COLO668 (cell line): ENCODE results near the gene LRRK1.

Experiments used
- DNase-seq: peaks from one replicate; lab custom pipeline; 2025; ENCODE audit not compliant: unreplicated experiment; lab: John Stamatoyannopoulos, UW

Gene LRRK1

DNA sequence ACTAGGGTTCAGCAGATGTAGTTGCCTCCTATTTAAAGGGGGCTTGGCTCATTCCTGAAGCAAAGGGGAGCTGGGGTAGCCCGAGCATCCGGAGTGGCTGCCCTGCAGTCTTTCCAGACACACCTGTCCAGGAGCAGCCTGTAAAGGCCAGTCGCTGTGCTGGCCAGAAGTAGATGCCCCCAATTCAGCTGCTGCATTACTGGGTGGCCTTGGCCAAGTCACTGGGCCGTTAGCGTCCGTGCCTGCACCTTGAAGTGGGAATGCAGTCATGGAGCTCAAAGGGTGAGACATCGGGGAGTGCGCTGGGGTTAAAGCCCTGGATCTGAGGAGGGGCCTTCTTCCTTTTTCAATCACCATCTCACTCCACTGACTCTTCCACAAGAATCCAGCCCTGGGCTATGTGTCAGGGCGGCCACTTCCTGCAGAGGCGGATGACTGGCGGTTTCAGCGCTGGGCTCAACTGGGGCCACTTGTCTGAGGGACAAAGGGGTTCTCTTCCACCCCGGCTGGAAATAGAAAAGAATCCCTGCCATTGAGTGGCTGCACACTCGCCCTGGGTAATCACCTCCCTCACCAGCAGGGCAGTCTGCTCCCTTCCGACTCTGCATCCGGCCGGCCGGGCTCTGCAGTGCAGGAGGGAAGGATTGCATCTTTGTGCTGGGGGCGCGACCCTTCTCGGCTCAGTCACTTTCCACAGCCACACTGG lies 27.7 kb upstream of the LRRK1 start:
- no peak for DNase-seq

DNA sequence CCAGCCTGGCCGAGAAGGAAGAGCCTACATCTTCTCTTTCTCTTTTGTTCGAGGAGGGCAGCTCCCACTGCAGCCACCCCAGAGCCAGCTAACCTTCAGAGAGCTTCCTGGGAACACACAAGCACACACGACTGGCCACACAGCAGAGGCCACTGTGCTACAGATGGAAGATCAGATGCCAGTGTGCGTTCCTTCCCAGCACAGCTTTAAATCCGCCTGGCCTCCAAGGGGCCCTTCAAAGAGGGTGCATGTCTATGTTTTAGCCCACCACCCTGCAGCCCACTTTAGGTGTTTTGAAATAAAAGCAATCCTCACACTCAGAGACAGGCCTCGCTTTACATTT lies 27.2 kb upstream of the LRRK1 start:
- DNase-seq = no peak

DNA sequence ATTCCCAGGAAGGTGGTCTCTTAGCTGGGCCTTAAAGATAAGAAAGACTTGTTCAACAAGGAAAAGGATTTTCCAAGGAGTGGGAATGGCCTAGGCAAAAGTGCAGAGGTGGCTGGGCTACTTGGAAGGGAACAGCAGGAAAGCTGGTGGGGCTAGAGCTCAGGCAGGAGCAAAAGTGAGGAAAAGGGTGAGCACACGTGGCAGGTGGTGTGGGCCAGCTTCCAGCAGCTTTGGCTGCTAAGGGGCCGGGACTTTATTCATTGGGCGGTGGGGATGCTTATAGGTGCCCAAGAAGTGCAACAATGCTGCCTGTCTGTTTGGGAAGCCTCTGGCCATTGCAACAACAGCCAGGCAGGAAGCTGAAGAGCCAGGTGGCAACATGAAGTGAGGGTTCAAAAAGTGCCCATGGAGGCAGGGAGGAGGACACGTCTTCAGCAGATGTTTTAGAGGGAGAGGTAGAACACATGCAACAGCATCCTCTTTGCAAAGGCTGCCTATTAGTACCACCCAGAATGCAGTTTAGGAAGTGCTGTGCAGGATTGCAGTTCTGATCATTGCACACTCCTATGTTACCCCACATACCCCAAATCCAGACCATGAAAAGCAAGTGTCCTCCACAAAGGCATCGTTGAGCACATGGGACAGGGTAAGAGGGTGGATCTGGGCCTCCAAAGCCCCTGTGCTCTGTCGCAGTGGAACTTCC lies 25.7 kb upstream of the LRRK1 start:
- no peak for DNase-seq

DNA sequence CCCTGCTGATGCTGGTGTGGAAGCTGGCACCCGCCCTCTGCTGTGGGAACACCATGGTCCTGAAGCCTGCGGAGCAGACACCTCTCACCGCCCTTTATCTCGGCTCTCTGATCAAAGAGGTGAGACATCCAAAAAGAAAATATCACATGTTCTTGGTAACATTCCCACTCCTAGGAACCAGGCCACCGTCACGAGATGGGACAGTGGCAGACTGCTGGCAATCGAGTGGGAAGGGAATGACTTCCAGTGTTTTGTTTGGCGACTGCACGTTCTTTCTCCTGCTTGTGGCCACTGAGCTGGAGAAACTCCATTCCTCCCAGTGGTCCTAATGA lies 25.2 kb upstream of the LRRK1 start:
- DNase-seq = no peak

DNA sequence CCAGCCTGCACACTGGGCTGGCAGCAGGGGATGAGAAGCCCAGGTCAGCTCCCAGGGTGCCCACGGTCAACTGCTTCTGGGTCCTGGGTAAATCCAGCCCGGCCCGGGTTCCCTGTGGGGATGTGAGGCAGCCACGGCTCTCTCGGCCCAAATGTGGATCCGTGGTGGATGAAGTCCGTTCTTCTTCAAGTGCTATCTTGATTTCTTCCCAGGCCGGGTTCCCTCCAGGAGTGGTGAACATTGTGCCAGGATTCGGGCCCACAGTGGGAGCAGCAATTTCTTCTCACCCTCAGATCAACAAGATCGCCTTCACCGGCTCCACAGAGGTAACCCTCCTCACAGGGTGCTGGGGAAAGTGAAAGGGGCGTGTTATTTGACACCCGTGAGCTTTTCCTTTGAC lies 23.4 kb upstream of the LRRK1 start:
- DNase-seq = no peak

DNA sequence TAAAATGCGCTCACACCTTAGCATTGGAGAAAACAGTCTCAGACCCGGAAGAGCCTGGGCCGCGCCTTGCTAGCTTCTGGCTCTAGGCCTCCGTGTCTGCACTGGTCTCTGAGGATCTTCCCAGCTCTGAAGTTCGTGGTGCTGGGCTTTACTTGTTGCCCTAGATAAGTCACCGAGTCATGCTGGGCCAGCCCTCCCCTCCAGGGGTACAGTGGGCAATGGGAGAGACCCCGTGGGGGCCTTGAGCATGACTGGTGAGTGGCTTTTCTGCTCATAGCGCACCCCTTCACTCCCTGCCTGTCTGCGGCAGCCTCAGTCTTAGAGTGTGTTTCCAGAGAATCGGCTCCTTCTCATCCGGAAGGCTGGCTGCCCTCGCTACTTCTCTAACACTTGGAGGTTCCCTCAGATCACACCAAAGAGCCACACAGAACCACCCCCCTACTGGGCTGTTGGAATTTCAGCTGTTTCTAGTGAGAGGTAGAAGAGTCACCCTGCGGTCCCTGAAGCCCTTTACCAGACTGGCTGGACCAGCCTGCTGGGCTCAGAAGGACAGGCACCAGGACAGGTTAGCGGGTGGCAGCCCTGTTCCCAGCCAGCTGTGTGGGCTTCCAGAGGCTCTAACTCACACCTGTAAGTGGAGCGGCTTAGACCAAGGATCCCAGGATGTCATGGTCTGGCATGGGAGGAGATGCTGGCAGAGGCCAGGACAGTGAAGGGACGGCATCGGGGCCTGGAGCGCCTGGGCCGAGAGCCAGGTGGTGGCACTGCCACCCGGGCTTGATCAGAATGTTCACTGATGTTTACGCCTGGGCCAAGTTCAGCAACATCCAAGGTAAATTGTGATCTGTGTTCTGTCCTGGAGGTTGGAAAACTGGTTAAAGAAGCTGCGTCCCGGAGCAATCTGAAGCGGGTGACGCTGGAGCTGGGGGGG lies 21.7 kb upstream of the LRRK1 start:
- no peak for DNase-seq

DNA sequence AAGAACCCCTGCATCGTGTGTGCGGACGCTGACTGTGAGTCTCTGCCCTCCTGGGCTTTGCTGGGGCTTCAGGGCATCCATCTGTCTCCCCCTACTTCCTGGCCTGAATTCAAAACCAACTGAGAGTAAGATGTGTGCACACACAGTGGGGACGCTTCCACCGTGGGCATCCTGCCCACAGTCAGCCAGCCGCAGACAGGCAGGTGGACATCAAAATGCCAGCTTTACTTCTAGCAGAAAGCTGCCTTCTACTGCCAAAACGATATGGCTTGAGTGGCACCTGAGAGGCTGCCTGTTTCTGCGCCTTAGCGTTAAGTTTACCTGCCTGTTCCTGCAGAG lies 21.0 kb upstream of the LRRK1 start:
- no peak for DNase-seq

DNA sequence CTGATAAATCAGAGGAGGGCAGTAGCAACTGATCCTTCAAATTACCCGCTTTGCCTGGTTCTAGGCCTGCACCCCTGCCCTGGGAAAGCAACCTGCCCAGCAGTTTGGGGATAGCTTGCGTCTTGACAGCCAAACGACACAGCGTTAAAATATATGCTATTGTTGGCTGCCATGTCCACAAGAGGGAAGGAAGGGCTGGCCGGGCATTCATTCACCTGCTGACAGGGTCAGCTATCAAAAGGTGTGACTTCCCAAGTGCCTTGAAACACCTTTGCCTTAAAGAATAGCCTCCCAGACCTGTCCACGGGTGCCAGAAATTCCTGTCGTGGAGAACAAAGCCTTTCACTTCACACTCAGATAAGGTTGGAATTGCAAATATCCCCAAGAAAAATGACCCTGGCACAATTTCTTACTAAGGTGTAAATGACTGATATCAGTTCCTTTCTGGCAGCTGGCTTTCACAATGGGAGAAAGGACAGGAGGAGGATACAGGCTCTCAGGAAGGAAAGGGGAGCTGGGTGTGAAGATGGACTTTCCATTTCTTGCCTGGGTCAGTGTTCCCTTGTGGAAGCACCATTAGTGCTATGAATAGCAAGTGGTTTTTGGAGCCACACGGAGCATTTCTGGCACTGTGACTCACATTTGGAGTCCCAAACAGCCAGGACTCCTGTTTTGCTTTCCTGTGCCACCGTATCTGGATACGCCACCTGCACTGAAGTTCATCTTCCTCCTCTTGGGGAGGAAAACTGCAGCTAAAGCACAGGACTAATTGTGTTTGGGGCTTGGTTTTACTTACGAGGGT lies 20.3 kb upstream of the LRRK1 start:
- DNase-seq = no peak

DNA sequence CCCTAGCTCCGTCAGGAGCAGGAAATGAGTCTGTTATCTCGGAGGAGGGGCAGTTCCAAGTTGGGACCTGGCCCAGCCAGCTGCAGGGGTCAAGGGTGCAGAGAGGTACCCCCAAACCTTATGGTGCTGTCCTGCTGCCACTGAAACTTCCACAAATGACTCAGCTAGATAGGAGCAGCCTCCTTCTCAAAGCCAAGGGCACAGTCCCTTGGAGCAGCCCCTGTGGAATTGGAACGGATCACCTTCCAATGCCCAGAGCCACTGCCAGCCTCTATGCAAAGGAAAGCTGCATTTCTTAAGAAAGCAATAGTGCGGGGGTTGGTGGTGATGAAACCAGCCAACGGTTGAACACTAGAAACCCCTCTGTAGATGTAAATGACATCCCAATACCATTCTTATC lies 19.6 kb upstream of the LRRK1 start:
- no peak for DNase-seq

DNA sequence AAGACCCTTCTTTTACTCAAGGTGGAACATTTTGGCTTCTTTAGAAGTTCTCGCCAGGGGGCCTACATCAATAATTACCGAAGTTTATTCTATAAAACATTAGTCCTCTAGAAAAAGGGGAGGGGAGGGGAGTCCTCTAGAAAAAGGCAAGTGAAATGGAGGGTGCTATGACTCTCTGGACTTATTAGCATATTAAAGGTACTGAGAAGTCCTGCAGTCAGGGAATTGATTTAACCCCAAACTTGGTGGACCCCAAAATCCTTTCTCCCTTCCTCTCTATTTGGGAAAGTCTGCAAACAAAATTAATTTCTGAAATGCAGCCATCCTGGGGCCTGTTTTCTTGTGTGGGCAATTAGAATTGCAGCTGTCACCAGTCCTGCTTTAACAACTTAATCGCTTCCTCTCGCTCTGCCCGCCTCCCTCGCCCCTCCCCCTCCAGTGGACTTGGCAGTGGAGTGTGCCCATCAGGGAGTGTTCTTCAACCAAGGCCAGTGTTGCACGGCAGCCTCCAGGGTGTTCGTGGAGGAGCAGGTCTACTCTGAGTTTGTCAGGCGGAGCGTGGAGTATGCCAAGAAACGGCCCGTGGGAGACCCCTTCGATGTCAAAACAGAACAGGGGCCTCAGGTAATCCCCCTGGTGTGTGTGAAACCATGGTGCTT lies 18.9 kb upstream of the LRRK1 start:
- DNase-seq = no peak

DNA sequence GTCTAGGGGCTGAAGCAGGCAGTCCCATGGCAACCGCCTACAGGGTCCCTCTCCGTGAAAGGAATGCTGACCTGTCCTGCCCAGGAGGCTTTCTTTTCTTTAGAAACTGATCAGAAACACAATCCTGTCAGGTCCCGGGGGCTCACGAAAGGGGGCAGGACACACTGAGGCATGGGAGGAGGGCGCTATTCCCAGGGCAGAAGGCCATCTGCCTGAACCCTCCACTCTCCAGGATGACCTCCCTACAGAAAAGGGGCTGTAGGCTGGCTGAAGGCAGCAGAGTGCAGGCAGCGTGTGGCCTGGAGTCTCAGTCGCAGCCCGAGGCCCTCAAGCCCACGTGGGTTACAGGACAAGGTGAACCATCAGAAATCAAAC lies 18.4 kb upstream of the LRRK1 start:
- no peak for DNase-seq

DNA sequence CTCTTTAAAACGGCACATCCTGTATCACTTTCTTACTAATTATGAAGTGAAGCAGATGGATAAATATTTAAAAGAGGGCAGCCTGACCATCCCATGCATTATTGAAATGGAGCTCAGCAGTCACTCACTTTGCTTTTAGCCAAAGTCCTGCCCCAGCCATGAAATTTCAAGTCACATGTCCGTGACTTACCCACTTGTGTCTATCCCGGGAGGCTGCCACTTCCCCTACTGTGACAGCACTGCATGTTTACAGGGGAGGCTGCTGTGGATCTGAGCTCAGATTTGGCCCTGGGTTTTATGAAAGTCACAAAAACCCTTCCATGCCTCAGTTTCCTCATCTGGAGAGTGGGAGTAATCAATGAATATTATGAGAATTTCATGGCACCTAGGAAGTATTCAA lies 17.9 kb upstream of the LRRK1 start:
- DNase-seq = no peak

DNA sequence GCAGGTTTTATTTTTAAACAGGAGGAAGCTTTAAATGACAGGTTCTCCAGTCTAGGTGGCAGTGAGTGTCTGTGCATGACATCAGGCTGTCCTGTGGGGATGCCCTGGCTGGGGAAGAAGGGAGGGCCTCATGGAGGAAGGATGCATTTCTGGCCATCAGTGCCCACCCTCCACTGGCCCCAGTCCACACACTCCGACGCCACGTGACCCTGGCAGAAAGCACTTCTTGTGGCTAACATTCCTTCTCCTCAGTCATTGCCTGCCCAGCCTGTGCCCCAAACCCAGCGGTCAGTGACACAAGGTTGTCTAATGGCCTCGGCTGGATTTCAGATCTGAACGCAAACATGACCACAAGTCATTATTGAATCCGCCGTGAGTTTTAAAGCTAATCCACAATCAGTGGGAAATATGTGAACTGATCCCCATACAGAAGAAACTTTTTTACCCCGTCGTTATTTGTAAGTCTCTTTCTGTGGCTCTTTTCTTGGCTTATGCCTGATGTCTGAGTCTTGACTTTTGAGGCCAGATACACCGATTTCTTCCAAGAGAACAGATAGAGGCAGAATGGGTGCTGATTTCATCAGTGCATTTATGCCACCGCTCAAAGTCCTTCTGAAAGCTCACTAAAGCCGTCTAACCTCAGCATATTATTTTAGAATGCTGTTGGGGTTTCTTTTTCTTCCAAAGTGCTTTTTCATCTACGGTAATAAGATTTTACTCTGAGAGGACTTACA lies 17.3 kb upstream of the LRRK1 start:
- DNase-seq = no peak

DNA sequence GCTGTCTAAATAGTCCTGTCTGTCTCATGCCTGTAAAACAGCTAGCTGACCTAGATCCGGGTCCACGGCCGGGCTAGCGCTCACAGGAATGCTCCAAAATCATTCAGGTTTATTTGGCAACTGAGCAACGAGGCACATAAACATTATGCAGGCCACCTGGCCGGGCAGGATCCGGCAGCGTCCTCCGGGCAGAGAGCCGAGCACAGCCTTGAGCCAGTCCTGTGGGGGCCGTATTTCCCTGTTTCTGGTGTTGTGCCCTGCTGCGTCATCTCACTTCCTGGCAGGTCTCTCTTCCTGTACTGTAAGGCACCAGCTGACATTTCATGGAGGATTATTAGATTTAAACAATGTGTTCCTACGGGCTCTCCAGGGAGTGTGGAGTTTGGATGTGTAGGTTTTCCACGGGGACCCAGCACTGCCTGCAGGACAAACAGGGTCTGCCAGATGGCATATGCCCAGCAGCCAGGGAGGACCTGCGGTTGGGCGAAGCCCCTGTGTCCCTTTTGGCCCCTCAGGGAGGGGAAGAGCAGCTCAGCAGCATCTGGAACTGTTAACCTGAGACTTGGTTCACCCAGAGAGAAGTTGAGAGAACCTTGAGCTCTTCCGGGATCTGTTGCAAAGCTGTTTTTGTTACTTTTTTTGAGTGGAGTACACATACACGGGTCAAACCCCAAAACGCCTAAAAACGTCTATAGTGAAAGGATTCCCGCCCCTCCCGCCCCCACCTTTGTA lies 16.6 kb upstream of the LRRK1 start:
- DNase-seq = no peak

DNA sequence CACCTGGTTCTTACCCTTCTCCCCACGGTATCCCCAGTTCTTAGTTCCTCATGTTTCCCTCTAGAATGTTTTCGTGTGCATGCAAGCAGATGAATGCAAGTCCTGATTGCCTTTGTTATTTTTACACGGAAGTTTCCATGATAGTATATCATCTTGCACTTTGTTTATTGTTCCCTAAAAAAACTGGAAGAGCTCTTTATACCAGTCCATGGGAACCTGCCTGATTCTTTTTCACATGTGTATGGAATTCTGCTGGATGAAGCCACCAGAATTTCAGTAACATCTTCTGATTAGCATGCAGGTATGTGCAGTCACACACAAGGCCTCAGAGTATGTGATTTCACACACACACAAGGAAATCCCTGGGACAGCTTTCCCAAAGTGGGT lies 16.0 kb upstream of the LRRK1 start:
- no peak for DNase-seq

DNA sequence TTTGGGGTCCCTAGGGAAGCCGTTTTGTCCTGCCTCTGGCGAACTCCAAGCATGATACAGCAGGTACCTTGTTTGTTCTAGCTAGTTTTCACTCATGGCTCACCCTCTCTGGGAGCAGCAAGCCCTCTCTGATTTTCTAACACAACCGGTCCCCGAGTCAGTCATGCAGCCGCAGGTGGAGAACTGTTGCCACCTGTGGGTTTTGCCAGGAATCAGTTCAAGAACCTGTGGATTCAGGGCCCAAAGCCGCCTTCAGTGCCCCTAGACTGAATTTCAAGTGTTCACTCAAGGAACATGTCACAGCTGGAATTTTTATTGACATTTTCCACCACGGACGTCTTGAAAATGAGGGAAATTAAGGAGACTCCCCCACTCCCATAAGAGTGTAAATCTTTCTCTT lies 13.3 kb upstream of the LRRK1 start:
- DNase-seq = no peak

DNA sequence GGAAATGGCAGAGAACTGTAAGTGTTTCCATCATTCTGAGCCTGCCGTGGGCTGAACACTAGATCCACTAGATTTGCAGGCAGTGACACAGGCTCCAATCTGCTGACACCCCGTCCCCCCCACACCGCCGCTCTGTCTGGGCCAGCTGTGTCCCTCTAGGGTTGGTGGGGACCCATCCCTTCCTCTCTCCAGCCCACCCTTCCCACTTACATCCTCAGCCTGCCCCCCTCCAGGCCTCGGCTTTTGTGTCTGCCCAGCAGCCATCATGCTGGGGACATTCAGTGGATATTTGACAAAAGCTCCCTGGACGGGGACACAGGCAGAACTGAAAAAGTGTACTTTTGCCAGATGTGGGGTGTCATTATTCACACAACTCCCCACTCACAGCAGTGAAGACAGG lies 10.7 kb upstream of the LRRK1 start:
- DNase-seq = no peak

DNA sequence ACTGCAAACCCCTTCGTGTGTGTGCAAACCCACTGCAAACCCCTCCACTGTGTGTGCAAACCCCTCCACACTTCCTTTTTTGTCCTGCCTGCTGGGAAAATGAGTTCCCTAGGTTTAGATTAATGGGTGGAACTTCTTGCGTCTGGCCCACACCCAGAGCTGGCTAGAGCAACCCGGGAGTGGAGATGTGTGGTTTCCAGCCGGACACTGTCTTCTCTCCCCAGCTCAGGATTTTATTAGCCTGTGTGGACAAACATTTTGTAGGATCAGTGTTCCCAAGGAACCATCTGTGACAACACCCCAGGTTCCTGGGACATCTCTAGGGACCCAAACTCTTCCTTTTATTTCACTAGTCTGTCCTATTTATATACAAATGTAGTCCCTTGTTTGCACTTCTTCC lies 9.6 kb upstream of the LRRK1 start:
- DNase-seq = no peak
